Germinal center (tissue), 1 donor: ENCODE results near the gene MSRB2.

Experiments used
- DNase-seq: peaks from one replicate; pipeline ENCODE4 v3.0.0; 2012; ENCODE audit warnings: mixed read lengths, low spot score

MSRB2 gene

GRCh38 chr10:23111517-23112286 is 16.3 kb downstream of the MSRB2 start:
- DNase-seq = no peak

- DNase-seq = no peak
Measured at GRCh38 chr10:23114228-23114850, 19.0 kb downstream of the MSRB2 start.

- DNase-seq = no peak
Measured at GRCh38 chr10:23116486-23117205, 21.3 kb downstream of the MSRB2 start.

GRCh38 chr10:23120001-23120934 is 24.9 kb downstream of the MSRB2 start:
- DNase-seq = no peak

GRCh38 chr10:23121135-23121534 is 25.8 kb downstream of the MSRB2 start:
- no peak for DNase-seq

GRCh38 chr10:23136462-23136861 is 41.1 kb downstream of the MSRB2 start:
- no peak for DNase-seq

GRCh38 chr10:23139677-23140076 is 44.3 kb downstream of the MSRB2 start:
- no peak for DNase-seq

GRCh38 chr10:23141995-23142394 is 46.6 kb downstream of the MSRB2 start:
- DNase-seq = no peak

GRCh38 chr10:23146258-23146657 is 50.9 kb downstream of the MSRB2 start:
- DNase-seq = no peak

- DNase-seq = no peak
Measured at GRCh38 chr10:23147035-23147434, 51.7 kb downstream of the MSRB2 start.

- DNase-seq = no peak
Measured at GRCh38 chr10:23148214-23148613, 52.8 kb downstream of the MSRB2 start.

GRCh38 chr10:23150091-23150490 is 54.7 kb downstream of the MSRB2 start:
- DNase-seq = no peak

GRCh38 chr10:23150610-23151009 is 55.2 kb downstream of the MSRB2 start:
- no peak for DNase-seq

GRCh38 chr10:23151071-23151470 is 55.7 kb downstream of the MSRB2 start:
- DNase-seq = no peak

GRCh38 chr10:23155169-23155568 is 59.8 kb downstream of the MSRB2 start:
- no peak for DNase-seq

GRCh38 chr10:23156447-23157150 is 61.2 kb downstream of the MSRB2 start:
- no peak for DNase-seq

GRCh38 chr10:23157239-23157681 is 61.9 kb downstream of the MSRB2 start:
- peak; percentile 21 for DNase-seq

- peak; percentile 50 for DNase-seq
Measured at GRCh38 chr10:23157691-23158369, 62.5 kb downstream of the MSRB2 start.

GRCh38 chr10:23158370-23158769 is 63.0 kb downstream of the MSRB2 start:
- peak; percentile 73 for DNase-seq

GRCh38 chr10:23171232-23171876 is 76.0 kb downstream of the MSRB2 start:
- no peak for DNase-seq
